Pancreas (tissue), 10 donors: ENCODE results near the gene PTPRJ. TPM values are rescaled to one million over a fixed set of nuclear protein-coding genes. Genes with fewer than 3 reads are reported as not detected.
A peak's percentile ranks its signal among the peaks of the same experiment; 100 is the strongest.

Source experiments
- ATAC-seq, 4 donors: fragments of 200-7000 bp; cut with Tn5 transposase; one replicate each; pipeline versions ENCODE4 v1.8.0 to v1.9.1; 2020; ENCODE audit warnings: mild to moderate bottlenecking in 4 of 4, moderate library complexity in 4 of 4
- DNase-seq, 6 donors: peaks; one replicate each; pipeline ENCODE4 v3.0.0-alpha.2; 2020
- FAIRE-seq: peaks from 2 replicates; lab custom pipeline; 2012; peaks lifted over from hg19 to GRCh38; lab: Jason Lieb, UNC
- H3K27ac ChIP-seq, 4 donors: fragments of 200-600 bp; sonication (generic); 1 replicate in 3 of 4; 2 replicates in 1 of 4; pipeline versions ENCODE4 v1.5.0 to v1.8.0; 2020
- H3K27me3 ChIP-seq, 4 donors: fragments of 200-600 bp; one replicate each; pipeline ENCODE4 v1.8.0; 2021
- H3K36me3 ChIP-seq, 3 donors: fragments of 200-600 bp; sonication (generic) in 1 of 3; one replicate each; pipeline versions ENCODE4 v1.5.0 to v1.8.0; 2020 to 2021
- H3K4me1 ChIP-seq, 3 donors: fragments of 200-600 bp; one replicate each; pipeline ENCODE4 v1.8.0; 2021
- H3K4me3 ChIP-seq, 4 donors: fragments of 200-600 bp; sonication (generic) in 2 of 4; one replicate each; pipeline versions ENCODE4 v1.5.0 to v1.8.0; 2020 to 2021
- H3K9me3 ChIP-seq, 4 donors: fragments of 200-600 bp; one replicate each; pipeline ENCODE4 v1.8.0; 2021
- CTCF ChIP-seq, 4 donors: fragments of 200-600 bp; sonication (generic) in 3 of 4; IDR thresholded peaks; one replicate each; pipeline versions ENCODE4 v1.5.0 to v1.8.0; 2021; ENCODE audit warnings: antibody characterized with exemption in 4 of 4
- WGBS, 2 donors: extraction: QIAGEN DNeasy Blood & Tissue Kit; methylation state at CpG; one replicate each; pipeline ENCODE4 v1.1.7; 2013; 5-methylcytosine and 5-hydroxymethylcytosine counted together
- intact Hi-C, 3 donors: fragments of 100-400 bp; cut with DNase I; formaldehyde crosslinking; loops; one replicate each; pipeline versions ENCODE4 v1.11.1 to v1.14.2; 2022
- polyA plus RNA-seq, 2 donors: library from polyadenylated mRNA; stranded (reverse); fragments of 200-250 nt; gene quantifications; one replicate each; pipeline ENCODE4 v1.2.3, GENCODE V29; 2013
- total RNA-seq, 6 donors: library from RNA; stranded (reverse); fragmentation: NEBNext Ultra II Directional in 4 of 6; extraction: Animal tissue kit (Norgen Biotek cat#: 25700) in 4 of 6; gene quantifications; one replicate each; pipeline versions ENCODE4 v1.2.1 to v1.2.4, GENCODE V29; 2021 to 2023
- donor health status: healthy with polysubstance abuse.
- donor health status: DM: no; HTN: no; CAD: no; lungs with moderate emphysema.
- donor health status: DM: no; HTN: no; CAD: no.
- donor health status: control.
- donor health status: control.
- donor health status: Bipolar disorder and iron deficiency.
- donor health status: DM: yes; HTN: yes; CAD: no.
- donor health status: DM: no; HTN: no; CAD: no.
- donor health status: DM: no; HTN: no; CAD: no.
- donor health status: DM: yes; HTN: yes; CAD: no.

PTPRJ gene
- total and polyA plus RNA-seq, 8 donors = 3.6 to 32.8 (median 11.6) TPM

GRCh38 chr11:47991266-47991830 lies 11.0 kb downstream of the PTPRJ start:
- Histone ChIP-seq H3K4me3 (peak overlapping the region in 2 of 4 donors; percentile 15 to 33), H3K27me3 (no peaks in the 10 kb centered on the region), H3K4me1 (peaks cover 5 to 32% (median 20%) of the 10 kb centered on the region in 3 donors), H3K9me3 (no peaks in the 10 kb centered on the region), H3K27ac (peak overlapping the region; percentile 67 to 91 (median 85)), H3K36me3 (no peaks in the 10 kb centered on the region)
- no peak for TF ChIP-seq CTCF (IDR thresholded peaks at IDR 0.05)
- ATAC-seq (peak; percentile 86 to 90 (median 88)), FAIRE-seq (no peak), DNase-seq (peak in 5 of 6 donors; percentile 71 to 84 (median 73))
- intact Hi-C loops = no loop called here
- 3 to 4% methylated on average over 9 of the region's 9 CpGs for WGBS, 2 donors

- H3K27me3 ChIP-seq = no peaks in the 10 kb centered on the region
- intact Hi-C loops = no loop called here
- no peak for FAIRE-seq
- H3K4me3 ChIP-seq = no peak overlapping the region
- no peak for TF ChIP-seq CTCF (IDR thresholded peaks at IDR 0.05)
- no peak for ATAC-seq
- peak overlapping the region; percentile 67 to 91 (median 85) for H3K27ac ChIP-seq
- no peaks in the 10 kb centered on the region for H3K9me3 ChIP-seq
- peaks cover 5 to 27% (median 20%) of the 10 kb centered on the region in 3 donors for H3K4me1 ChIP-seq
- no peak for DNase-seq
- no peaks in the 10 kb centered on the region for H3K36me3 ChIP-seq
- WGBS, 2 donors = 64 to 74% methylated on average over 6 of the region's 6 CpGs
These were observed 11.5 kb downstream of the PTPRJ start for GRCh38 chr11:47991894-47992293.

GRCh38 chr11:47992959-47993820 lies 12.8 kb downstream of the PTPRJ start:
- no peak for TF ChIP-seq CTCF (IDR thresholded peaks at IDR 0.05)
- FAIRE-seq (no peak), ATAC-seq (no peak), DNase-seq (no peak)
- Histone ChIP-seq H3K27me3 (no peaks in the 10 kb centered on the region), H3K4me3 (no peak overlapping the region), H3K9me3 (no peaks in the 10 kb centered on the region), H3K36me3 (no peaks in the 10 kb centered on the region), H3K4me1 (peaks cover 5 to 22% (median 20%) of the 10 kb centered on the region in 3 donors), H3K27ac (no peak overlapping the region)
- WGBS, 2 donors = 90 to 94% methylated on average over 11 of the region's 11 CpGs
- intact Hi-C loops = no loop called here

- Histone ChIP-seq H3K27ac (no peak overlapping the region), H3K36me3 (no peaks in the 10 kb centered on the region), H3K4me3 (no peak overlapping the region), H3K27me3 (no peaks in the 10 kb centered on the region), H3K4me1 (peaks cover 5 to 28% (median 20%) of the 10 kb centered on the region in 3 donors), H3K9me3 (no peaks in the 10 kb centered on the region)
- ATAC-seq = no peak
- intact Hi-C loops = no loop called here
- no peak for DNase-seq
- FAIRE-seq = no peak
- no peak for TF ChIP-seq CTCF (IDR thresholded peaks at IDR 0.05)
- 98% methylated on average over 4 of the region's 4 CpGs for WGBS, 2 donors
These were observed 14.1 kb downstream of the PTPRJ start for GRCh38 chr11:47994417-47994816.
